Renal cortical epithelial cell (primary cell): Measurements from ENCODE around the gene TACC3. TPM values are rescaled to one million over a fixed set of nuclear protein-coding genes. Genes with fewer than 3 reads are reported as not detected.
"Not testable (repeated sequence)": the region's sequence is repeated elsewhere in the genome, so short reads cannot be mapped to it uniquely, and the experiment has no call there.

Experiments
- DNase-seq: peaks from one replicate; pipeline ENCODE4 v3.0.0-alpha.2; 2011; ENCODE audit warnings: low read depth
- total RNA-seq: library from RNA; depleted of rRNA; stranded (reverse); fragments of >200 nt; gene quantifications from 2 replicates; pipeline ENCODE4 v1.2.3, GENCODE V29; 2014

TACC3 gene
- 5.4 and 7.6 TPM in 2 replicates for total RNA-seq

DNA sequence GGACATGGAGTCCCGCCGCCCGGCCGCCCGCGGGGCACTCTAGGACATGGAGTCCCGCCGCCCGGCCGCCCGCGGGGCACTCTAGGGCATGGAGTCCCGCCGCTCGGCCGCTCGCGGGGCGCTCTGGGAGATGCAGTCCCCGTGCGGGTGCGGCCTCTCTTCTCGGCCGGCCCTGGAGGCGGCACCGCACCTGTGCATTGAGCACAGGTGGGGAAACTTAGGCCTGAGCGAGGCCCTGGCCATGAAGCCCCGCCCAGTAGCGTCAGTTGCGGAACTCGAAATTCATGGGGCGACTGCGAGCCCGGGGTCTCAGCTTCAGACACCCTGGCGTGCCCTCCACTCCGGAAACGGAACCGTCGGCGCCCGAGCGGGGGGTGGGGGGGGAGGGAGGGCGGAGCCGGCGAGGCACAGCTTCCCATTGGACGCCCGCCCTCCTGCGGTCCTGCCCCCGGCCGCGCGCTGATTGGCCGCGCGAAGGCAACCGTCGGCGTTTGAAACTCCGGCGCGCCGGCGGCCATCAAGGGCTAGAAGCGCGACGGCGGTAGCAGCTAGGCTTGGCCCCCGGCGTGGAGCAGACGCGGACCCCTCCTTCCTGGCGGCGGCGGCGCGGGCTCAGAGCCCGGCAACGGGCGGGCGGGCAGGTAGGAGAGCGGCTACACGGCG, at the start of gene TACC3, which contains the start of gene TMEM129:
Gene TACC3, plus strand, starts transcription at position 519 of the 663 bp plus-strand sequence. CDS start 1,901 bp downstream, outside the sequence.
Gene TMEM129, minus strand, starts transcription at position 321 of the 663 bp plus-strand sequence. CDS start 486 bp downstream, outside the sequence.
- peak; percentile 90 for DNase-seq

DNA sequence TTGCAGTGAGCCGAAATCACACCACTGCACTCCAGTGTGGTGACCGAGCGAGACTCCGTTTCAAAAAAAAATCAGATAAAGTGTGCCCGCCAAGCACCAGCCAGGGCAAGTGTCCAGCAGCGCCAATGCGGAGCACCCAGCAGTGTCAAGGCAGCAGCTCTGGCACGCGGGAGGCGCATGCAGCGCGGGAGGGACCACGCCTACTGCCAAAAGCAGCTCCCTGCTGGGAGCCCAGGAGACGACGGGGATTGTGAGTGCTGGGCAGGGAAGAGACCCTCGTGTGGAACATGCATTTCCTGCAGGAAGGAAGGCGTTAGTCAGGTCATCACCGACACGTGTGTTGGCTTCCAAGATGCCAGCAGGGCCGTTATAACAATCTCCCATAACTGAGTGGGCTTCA, 47.6 kb upstream of the TACC3 start:
- no peak for DNase-seq

DNA sequence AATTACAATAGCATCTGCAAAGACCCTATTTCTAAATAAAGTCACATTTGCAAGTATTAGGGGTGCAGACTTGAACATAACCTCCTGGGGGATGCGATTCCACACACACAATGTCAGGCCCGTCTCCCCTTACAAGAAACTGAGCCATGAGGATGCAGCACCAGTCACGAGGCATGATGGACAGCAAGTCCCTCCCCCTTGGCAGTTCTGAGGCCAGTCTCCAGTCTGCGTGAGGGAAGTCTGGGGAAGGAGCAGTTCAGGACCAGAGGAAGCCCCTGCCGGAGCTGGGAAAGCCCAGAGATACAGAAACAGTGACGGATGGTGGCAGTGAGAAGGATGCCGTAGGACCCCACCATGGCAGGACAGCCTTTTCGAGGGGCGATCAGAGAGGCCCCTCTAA, 46.6 kb upstream of the TACC3 start:
- no peak for DNase-seq

DNA sequence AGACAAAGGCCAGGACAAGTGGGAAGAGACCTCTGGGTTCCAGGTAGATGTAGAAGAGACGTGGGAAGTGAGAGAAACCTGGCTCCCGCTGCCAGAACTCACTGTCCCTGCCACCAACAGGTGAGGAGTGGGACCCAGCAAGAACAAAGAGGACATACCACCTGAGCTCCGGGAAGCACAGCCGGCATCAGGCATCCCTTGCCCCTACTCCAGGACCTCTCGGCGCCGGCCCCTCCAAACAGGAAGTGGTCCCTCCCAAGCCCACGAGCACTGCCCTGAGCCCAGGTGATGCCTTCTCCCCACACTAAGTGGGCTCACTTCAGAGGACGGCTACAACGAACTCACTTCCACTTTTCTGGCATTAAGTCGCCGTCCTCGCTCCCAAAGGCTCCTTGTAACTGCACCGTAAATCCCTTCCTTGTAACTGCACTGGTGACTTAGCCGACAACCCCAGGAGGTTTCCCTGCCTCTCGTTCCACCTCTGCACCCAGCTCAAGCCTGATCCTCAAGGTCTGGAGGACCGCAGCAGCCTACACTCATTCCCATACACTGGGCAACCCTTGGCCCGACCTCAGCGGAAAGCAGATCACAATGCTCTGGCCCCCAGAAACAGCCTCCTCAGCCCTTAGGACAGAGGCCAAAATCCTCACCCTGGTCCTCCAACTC, 46.1 kb upstream of the TACC3 start:
- DNase-seq, result no peak

DNA sequence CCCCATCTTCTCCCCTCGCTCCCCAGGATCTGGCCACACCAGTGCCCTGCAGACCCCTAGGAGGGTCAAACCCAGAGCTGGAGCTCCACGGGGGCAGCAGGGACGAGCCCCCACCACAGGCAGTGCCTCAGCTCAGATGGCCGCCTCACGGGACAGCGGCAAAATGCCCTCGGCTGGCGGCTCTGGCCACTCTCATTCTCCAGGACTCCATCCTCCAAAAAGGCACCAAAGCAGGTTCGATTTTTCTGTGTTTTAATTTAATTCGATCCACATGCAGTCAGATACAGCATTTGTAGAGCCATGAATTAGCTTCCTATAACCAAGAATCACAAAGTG, 45.6 kb upstream of the TACC3 start:
- no peak for DNase-seq

DNA sequence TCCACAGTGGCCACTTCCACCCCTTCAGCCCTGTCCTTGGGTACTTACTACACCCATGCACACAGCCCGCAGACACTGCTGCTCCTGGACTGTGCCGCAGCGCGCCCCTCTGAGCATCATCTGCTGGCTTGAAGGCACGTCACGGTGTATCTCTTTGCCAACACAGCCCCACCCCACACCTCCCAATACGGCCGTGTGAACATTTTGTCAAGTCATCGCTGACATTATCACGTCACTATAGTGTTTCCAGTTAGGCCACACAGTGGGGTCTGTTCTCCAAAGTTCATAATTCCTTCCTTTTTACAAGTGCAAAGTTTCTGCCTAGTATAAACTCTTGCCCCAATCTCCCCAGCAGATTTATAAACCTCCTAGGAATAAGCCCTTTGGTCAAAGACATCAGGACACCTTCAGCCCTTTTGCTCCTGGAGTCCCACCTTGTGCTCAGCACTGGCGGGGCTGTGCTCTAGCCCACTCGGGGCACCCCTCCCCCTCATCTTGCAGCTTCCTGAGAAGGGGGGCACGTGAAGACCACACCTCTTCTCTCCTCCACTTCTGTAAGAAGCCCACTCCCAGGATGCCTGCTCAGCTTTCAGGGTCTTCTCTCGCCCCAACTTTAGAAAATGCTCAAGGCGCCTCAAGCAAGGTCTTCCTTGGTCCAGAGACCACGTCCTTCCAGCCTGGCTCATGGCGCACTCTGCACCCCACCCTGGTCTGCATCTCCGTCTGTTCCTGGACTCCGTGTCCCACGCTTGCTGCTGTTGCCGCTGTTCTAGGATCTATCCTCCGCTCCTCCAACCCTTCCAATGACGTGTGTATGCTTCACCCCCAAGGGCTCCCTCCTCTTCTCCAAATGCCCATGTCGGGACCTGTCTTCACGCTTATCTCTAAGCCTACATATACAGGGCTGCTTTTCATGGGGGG, 44.5 kb upstream of the TACC3 start:
- no peak for DNase-seq

DNA sequence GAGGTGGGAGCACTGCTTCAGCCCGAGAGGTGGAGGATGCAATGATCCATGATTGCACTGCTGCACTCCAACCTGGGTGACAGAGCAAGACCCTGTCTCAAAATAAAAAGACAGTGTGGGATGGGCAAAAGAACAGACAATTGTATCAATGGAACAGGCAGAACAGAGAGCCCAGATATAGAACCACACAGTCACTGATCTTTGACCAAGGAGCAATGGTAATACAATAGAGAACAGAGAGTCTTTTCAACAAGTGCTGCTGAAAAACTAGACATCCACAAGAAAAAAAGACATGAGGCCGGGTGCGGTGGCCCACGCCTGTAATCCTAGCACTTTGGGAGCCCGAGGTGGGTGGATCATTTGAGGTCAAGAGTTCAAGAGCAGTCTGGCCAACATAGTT, 43.1 kb upstream of the TACC3 start:
- no peak for DNase-seq

DNA sequence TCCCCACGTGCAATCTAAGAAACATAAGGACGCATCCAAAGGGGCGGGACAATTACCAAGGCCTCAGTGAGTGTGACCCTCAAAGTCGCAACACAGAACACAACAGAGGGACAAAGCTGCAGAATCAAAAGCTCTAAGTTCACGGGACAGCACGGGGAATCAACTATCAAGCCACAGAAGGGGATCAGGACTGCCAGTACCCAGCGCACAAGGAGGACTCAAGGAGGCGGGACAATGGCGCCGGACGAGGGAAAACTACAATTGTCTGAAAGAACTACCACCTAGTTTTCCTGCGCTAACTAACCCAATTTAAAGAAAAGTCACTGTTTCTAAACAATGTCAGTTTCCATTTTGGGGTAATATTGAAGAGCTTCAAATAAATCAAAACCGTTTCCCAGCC, 38.5 kb upstream of the TACC3 start:
- DNase-seq, result no peak

DNA sequence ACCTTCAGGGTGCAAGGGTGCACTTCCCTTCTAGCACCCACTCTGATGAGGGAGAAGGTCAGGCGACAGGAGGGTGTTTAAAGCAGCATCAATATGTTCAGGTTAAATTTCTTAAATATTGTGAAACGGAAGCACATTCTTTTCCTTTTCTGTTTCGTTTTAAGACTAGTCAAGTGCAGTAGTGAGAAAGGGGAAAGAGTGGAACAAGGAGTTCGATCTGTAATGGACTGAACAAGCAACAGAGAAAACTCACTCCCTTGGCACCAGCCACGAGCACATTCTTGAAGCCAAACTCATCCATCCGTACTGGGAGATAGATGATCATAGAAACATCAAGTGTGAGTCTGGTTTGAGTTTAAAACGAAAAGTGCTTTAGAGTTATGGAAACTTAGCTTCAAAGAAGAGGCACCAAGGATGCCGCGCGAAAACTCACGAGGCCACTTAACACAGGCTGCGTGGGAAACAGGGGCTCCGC, 38.0 kb upstream of the TACC3 start:
- peak; percentile 77 for DNase-seq

DNA sequence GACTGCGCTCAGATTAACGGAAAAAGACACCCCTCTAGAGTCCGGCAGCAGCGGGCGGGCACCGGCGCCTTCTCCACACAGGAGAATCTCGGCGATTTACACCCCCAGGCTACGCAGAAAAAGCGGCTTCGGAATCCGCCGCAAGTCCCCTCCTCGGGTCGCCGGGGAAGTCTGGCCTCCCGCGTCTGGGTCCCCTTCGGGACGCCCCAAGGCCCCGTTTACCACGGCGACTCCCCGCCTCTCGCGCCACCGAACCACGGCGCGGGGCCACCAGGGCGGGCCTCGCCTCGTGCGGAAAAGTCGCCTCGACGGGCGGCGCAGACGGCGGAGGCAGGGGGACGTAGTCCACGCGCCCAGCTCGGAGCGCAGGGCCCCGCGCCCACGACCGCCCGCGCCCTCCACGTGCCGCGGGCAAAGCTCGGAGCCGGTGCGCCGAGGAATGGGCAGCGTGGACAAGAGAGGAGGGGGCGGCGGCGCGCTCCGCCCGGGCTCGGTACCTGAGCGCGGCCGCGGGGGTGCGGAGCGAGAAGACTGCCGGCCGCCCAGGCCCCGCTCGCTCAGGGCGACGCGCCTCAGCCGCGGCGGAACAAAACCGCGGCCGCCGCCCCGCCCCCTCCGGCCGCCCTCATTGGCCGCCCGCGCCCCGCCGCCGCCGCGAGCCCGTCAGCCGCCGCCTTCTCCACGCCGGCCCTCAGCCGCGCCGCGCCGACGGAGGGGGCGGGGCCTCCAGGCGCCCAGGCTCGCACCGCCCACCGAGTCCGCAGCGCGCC, 37.4 kb upstream of the TACC3 start, which contains the start of gene FAM53A:
Gene FAM53A, minus strand, starts transcription at position 578 of the 770 bp plus-strand sequence. CDS start 15,572 bp downstream, outside the sequence.
- DNase-seq, result peak; percentile 27

DNA sequence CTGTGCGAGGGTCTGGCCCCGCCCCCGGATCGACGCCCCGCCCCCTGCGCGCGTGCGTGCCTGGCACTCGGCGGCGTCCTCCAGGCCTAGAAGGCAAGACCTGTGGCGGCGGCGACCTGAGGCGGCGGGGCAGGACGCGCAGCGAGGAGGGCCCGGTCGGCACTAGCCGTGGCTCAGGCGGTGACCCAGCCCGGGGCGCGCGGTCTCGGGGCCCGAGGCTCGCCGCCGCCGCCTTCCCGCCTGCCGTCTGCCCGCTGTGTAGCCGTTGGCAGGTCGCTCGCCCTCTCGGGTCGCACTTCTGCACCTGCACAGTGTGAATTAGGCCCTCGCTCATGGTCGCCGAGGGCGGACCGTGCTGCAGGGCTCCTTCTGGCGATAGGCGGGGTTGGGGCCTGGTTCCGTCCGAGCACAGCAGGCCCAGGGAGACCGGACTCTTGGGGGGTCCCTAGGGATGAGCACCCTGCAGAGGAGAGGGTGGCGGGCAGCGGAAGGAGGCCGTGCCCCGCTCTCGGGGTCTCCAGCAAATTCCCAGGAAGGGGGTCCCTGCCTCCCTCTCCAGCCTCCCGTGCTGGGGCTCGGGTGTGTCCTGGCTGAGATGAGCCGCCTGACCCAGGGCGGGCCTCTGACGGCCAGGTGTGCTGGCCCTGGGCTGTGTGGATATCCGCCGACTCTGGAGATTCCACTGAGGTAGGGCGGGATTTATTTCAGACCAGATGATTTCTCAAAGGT, 36.7 kb upstream of the TACC3 start:
- no peak for DNase-seq

DNA sequence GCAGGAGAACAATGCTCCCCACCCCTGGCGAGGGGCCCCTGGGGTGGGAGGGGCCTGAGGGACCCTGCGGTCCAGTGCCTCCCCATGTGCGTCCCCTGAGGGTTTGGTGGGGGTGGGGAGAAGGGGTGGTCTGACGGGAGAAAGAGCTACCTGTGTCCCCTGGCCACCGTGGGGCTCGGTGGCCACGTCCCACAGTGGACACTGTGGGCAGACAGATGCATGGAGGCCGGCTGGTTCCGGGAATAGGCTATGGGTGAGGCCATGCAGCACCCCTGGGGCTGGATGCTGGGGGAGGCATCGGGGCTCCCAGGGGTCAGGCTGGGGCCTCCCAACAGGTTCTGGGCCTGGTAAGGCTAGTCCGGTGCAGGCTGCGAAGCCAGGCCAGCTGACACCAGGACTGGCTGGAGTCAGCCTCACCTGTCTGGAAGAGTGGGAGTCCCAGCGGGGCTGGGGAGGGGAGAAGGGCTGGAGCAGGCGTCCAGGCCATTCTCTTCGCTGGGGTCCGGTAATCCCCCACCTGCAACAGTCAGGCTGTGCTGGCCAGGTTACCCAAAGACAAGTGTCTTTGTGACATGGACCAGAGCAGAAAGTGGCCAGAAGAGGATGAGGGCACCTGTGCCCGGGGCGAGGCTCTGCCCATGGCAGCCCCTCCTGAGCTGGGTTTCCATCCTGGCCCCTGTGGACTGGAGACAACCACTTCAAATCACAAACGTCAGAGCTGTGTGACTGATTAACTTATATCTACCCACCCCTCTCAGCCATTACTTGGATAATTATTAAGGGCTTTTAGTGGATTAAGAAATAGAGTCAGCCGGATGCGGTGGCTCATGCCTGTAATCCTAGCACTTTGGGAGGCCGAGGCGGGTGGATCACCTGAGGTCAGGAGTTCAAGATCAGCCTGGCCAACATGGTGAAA, 35.8 kb upstream of the TACC3 start:
- peak; percentile 91 for DNase-seq

DNA sequence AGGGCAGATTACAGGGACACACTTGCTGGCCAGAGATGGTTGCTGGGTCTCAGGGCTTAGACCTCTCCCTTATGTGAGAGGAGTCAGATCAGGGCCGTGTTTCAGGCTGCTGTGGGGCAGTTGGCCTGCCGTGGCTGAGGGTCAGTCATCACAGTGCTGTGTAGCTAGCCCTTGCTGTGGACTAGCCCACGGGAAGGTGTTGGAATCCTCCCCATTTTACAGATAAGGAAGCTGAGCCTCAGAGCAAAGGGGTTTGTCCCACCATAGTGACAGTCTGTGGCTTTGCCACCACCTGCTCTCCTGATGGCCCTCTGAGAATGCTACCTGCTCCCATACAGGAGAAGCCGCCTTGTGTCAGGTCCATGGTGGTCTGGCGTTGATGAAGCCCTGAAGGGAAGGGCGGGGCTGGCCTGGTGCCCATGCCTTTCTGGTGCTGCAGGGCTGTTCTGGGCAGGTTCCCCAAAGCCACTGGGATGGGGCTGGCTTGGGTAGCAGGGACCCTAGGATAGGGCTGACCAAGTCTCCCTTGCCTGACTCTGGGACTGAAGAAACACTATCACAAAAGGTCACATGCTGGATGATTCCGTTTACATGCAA, 34.8 kb upstream of the TACC3 start:
- no peak for DNase-seq

DNA sequence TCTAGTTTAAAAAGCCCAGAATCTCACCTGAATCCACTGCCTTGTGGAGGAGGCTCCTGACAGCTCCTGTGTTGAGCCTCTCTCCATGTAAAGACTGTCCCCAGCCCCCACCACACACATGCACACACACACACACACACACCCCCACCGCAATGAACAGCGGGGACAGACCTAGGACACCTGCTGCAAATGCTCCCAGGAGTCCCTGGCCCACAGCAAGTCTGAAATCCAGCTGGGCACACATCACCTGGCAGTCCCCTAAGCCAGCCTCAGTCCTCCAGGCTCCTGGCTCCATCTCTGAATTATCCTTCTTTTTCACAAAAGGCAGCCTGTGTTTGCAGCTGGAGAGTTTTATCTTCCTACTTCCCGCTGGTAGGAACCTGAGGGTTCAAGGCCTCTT, 30.6 kb upstream of the TACC3 start:
- DNase-seq, result no peak

DNA sequence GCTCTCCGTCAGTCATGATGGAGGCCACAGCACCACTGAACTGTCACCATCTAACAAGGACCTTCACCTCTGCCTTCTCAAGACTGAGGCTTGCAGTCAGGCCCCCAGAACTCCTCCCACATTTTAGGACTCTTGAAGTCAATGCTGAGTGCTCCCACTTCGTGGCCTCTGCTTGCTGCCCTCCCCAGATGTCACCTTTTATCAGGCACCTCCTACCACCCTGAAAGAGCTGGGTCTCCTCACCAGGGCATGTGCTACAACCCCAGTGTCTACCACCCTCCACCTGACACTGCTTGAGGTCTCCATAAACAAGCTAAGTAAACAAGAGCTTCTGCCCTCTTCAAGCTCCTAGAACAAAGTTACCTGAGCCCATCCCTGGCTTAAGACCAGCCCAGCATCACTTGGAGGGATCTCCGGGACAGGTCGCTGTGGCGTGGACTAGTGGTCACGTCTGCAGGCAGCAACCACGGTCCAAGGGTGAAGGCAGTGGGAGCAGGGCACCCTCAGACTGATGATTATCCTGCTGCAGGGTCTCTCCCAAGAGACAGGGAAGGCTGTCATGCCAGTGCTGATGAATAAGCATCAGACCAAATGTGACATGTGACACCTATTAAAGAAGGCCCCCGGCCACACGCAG, 29.5 kb upstream of the TACC3 start:
- DNase-seq, result no peak

DNA sequence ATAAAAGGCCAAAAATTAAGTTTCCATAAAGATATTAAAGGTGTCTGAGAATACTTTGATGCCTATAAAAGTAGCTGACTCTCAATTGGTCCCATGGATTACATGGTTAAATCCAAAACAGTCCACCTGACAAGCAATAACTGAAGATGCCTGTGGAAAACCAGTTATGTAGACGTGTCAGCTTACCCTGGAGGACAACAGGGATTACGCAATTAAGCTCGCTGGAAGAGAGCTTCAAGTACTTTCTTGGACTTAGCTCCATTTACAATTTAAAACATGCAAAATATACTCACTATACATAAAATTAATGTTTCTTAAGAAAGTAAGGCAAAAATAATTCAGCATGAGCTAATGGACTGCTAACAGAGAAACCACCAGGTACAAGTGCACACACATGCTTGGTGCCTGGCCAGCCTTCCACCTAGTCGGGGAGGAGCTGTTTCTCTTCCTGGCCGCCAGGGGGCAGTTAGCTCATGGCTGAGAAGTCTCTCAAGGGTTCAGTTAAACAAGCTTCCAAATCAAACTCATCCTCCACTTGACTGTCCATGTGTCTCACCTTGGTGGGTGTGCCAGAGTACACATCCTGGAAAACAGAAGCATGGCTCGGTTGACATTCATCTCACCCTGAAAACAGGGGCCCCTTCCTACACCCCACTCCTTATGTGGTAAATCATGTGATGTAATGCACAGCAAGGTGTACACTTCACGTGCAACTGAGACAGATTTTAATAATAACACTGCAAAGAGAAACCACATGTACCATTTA, 28.0 kb upstream of the TACC3 start:
- DNase-seq, result peak; percentile 71

DNA sequence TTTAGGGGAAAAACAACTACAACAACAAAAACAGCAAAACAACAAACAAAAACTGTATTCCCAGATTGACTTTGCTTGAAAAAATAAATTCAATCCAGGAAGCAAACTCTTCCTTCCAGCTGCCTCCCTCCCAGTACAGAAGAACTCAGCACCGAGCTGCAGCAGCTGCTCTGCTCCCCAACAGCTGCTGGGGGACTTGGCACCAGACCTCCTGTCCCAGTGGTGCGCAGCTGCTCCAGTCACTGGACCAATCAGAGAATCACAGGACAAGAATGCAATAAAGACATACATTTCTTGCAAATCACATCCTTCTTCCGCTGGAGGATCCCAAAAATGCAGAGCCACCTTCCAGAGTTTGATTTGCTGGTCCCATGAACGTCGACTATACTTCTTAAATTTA, 25.4 kb upstream of the TACC3 start:
- DNase-seq, result no peak

DNA sequence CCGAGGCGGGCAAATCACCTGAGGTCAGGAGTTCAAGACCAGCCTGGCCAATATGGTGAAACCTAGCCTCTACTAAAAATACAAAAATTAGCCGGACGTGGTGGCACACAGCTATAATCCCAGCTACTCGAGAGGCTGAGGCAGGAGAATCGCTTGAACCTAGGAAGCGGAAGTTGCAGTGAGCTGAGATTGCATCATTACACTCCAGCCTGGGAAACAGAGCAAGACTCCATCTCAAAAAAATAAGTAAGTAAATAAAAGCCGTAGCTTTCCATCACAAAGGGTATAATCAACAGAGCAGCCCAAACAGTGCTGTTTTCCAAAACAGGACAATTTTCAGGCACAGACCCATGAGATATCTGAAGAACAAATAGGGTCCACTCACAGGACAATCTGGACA, 19.6 kb upstream of the TACC3 start:
- DNase-seq, result not testable (repeated sequence)
